ENCODE data around the gene THSD4. TPM values are rescaled to one million over a fixed set of nuclear protein-coding genes. Genes with fewer than 3 reads are reported as not detected.
"Not testable (repeated sequence)": the region's sequence is repeated elsewhere in the genome, so short reads cannot be mapped to it uniquely, and the experiment has no call there.

THSD4 gene
- total RNA-seq, 1 donor from 2014 or later = 1.4 TPM

DNA sequence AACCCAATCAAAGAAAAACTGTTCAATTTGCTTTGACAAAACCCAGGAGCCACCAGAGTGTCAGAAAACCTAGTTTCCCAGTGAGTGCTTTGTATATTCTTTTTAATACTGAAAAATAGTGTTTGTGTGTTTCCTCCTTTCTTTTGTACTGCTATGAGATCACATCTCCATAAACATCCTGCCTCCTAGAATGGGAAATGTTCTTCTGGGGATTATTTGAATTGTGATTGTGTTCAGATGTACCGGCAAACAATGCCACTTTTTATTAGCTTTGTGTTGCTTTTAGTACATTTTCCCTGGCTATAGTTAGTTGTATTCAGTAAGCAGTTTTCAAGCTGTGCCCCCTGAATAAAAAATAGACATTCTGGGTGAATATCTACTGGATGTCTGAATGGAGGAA is 547.0 kb downstream of the THSD4 start:
- Mint-ChIP-seq H3K9me3 (peaks cover 9% of the 10 kb centered on the region), H3K27me3 (ENCODE audit: low read depth) (no peaks in the 10 kb centered on the region), H3K36me3 (ENCODE audit: low read depth) (no peaks in the 10 kb centered on the region), H3K4me1 (peaks cover 11% of the 10 kb centered on the region), H3K27ac (ENCODE audit: unreplicated experiment) (peak overlapping the region; percentile 36), H3K4me3 (no peak overlapping the region)
- TF ChIP-seq, protein P1, sequence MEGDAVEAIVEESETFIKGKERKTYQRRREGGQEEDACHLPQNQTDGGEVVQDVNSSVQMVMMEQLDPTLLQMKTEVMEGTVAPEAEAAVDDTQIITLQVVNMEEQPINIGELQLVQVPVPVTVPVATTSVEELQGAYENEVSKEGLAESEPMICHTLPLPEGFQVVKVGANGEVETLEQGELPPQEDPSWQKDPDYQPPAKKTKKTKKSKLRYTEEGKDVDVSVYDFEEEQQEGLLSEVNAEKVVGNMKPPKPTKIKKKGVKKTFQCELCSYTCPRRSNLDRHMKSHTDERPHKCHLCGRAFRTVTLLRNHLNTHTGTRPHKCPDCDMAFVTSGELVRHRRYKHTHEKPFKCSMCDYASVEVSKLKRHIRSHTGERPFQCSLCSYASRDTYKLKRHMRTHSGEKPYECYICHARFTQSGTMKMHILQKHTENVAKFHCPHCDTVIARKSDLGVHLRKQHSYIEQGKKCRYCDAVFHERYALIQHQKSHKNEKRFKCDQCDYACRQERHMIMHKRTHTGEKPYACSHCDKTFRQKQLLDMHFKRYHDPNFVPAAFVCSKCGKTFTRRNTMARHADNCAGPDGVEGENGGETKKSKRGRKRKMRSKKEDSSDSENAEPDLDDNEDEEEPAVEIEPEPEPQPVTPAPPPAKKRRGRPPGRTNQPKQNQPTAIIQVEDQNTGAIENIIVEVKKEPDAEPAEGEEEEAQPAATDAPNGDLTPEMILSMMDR (conservative IDR thresholded peaks at IDR 0.05) = no peak
- DNase-seq (ENCODE audit: low read depth, low spot score) = no peak

DNA sequence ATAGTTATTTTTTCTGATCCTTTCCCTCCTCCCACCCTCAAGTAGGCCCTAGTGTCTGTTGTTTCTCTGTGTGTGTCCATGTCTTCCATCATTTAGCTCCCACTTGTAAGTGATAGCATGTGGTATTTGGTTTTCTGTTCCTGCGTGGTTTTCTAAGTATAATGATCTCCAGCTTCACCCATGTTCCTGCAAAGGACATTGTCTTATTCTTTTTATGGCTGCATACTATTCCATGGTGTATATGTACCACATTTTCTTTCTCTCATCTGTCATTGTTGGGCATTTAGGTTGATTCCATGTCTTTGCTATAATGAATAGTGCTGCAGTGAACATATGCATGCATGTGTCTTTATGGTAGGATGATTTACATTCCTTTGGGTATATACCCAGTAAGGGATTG is 549.4 kb downstream of the THSD4 start:
- Mint-ChIP-seq H3K9me3 (peaks cover 9% of the 10 kb centered on the region), H3K27me3 (ENCODE audit: low read depth) (peaks cover 8% of the 10 kb centered on the region), H3K4me3 (no peak overlapping the region), H3K27ac (ENCODE audit: unreplicated experiment) (no peak overlapping the region), H3K36me3 (ENCODE audit: low read depth) (no peaks in the 10 kb centered on the region), H3K4me1 (peaks cover 11% of the 10 kb centered on the region)
- TF ChIP-seq, protein P1 (conservative IDR thresholded peaks at IDR 0.05) = no peak
- DNase-seq (ENCODE audit: low read depth, low spot score) = no peak

DNA sequence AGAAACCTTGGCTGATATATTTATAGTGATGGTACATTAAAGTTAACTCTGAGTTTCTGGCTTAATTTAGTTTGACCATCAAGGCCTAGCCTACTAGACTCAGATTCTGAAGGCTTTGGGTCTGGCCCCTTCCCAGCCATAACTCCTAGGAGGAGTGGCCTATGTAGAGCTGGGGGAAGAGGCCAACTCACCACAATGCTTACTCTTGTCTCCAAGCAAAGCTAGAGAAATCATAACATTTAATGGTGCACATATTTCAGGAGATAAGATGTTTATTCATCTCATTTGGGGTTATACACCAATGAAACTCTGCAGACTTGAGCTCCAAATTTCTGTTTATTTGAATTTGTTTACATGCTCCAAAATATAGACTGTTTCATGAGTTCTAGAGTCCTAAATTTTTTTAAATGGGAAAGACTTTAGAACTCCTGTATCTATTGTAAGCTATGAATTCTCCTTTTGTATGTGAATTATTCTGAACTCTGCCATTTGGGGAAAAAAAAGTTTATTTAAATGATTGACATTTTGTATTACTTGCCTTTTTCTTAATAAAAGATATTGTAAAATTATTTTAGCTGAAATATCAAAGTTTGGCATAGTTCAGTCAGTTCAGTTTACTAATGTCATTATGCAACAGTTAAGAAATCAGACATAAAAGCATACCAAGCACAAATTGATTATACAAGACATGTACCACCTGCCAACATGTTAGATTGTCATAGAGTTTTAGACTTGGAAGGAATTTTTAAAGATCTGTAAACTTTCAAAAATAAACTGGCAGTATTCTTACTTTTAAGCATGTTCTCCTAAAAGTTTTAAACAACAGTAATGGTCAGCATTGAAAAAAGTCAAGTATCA is 551.7 kb downstream of the THSD4 start:
- H3K36me3 Mint-ChIP-seq (ENCODE audit: low read depth) = no peaks in the 10 kb centered on the region
- H3K9me3 Mint-ChIP-seq = peaks cover 9% of the 10 kb centered on the region
- no peak for DNase-seq (ENCODE audit: low read depth, low spot score)
- H3K4me1 Mint-ChIP-seq = peaks cover 7% of the 10 kb centered on the region
- H3K4me3 Mint-ChIP-seq = no peak overlapping the region
- H3K27me3 Mint-ChIP-seq (ENCODE audit: low read depth) = peaks cover 11% of the 10 kb centered on the region
- TF ChIP-seq, protein P1 (conservative IDR thresholded peaks at IDR 0.05) = no peak
- H3K27ac Mint-ChIP-seq (ENCODE audit: unreplicated experiment) = no peak overlapping the region

- Mint-ChIP-seq H3K36me3 (ENCODE audit: low read depth) (no peaks in the 10 kb centered on the region), H3K4me1 (no peaks in the 10 kb centered on the region), H3K27me3 (ENCODE audit: low read depth) (peaks cover 15% of the 10 kb centered on the region), H3K9me3 (peaks cover 7% of the 10 kb centered on the region), H3K4me3 (no peak overlapping the region), H3K27ac (ENCODE audit: unreplicated experiment) (no peak overlapping the region)
- TF ChIP-seq, protein P1 (conservative IDR thresholded peaks at IDR 0.05) = no peak
- no peak for DNase-seq (ENCODE audit: low read depth, low spot score)
These were observed 554.4 kb downstream of the THSD4 start for GRCh38 chr15:71669688-71670087.

DNA sequence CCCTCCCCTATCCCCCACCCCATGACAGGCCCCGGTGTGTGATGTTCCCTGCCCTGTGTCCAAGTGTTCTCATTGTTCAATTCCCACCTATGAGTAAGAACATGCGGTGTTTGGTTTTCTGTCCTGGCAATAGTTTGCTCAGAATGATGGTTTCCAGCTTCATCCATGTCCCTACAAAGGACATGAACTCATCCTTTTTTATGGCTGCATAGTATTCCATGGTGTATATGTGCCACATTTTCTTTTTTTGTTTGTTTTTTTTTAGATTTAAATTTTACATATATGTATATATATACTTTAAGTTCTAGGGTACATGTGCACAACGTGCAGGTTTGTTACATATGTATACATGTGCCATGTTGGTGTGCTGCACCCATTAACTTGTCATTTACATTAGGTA is 555.0 kb downstream of the THSD4 start:
- H3K4me3 Mint-ChIP-seq; H3K4me1 Mint-ChIP-seq; H3K9me3 Mint-ChIP-seq; H3K36me3 Mint-ChIP-seq (ENCODE audit: low read depth); DNase-seq (ENCODE audit: low read depth, low spot score); H3K27ac Mint-ChIP-seq (ENCODE audit: unreplicated experiment): not testable (repeated sequence)
- H3K27me3 Mint-ChIP-seq (ENCODE audit: low read depth) = peaks cover 15% of the 10 kb centered on the region

DNA sequence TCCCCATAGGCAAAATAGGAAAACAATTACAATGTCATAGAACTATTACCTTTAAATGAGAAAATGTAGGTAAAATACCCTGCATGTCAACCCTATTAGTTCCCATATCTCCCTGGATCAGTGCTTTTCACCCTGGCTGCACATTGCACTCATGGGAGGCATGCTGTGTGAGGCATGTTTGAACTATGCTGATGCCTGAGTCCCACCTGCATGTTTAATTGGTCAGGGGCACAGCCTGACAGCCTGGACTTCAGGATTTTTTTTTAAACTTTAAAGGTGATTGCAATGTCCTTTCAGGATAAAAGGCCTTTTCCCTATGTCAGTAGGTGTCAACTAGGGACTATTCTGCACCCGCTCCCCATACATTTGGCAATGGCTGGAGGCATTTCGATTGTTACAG is 559.1 kb downstream of the THSD4 start:
- H3K27me3 Mint-ChIP-seq (ENCODE audit: low read depth) = peaks cover 8% of the 10 kb centered on the region
- TF ChIP-seq, protein P1 (conservative IDR thresholded peaks at IDR 0.05) = no peak
- H3K36me3 Mint-ChIP-seq (ENCODE audit: low read depth) = no peaks in the 10 kb centered on the region
- H3K4me1 Mint-ChIP-seq = no peaks in the 10 kb centered on the region
- H3K4me3 Mint-ChIP-seq = no peak overlapping the region
- no peak for DNase-seq (ENCODE audit: low read depth, low spot score)
- no peaks in the 10 kb centered on the region for H3K9me3 Mint-ChIP-seq
- no peak overlapping the region for H3K27ac Mint-ChIP-seq (ENCODE audit: unreplicated experiment)
